AG04449 (cell line): ENCODE data around the gene CLMP.

Experiments used
- CTCF ChIA-PET: fragments of 350-600 bp; formaldehyde crosslinking; extraction: SDS; loops from one replicate; lab custom pipeline; 2021; ENCODE audit warnings: antibody characterized with exemption; lab: Yijun Ruan, JAX
- POLR2A ChIA-PET: fragments of 400-600, 350-600 bp; formaldehyde crosslinking; extraction: SDS; loops from one replicate; lab custom pipeline; 2020; ENCODE audit warnings: antibody characterized with exemption, inconsistent platforms; lab: Yijun Ruan, JAX
- DNase-seq: peaks from one replicate; pipeline ENCODE4 v3.0.0-alpha.2; 2010; ENCODE audit warnings: low read depth, low spot score
- H3K4me3 ChIP-seq: 2 replicates; pipeline ENCODE4 v1.5.1; 2011; ENCODE audit warnings: low read depth, mild to moderate bottlenecking, control low read depth, low read length
- TF ChIP-seq, protein P1 (sequence below): IDR thresholded peaks from one replicate; pipeline ENCODE4 v1.5.1; 2011; ENCODE audit warnings: mild to moderate bottlenecking, moderate library complexity, low read length, control low read depth, inconsistent platforms; ENCODE audit not compliant: insufficient read depth; ENCODE audit errors: missing control alignments

CLMP gene

GRCh38 chr11:123125169-123125568, 69.9 kb downstream of the CLMP start:
- H3K4me3 ChIP-seq = no peak overlapping the region
- ChIA-PET CTCF (interaction anchor here (1.1 kb wide), 2 partner anchors 14 to 122 kb away, joined by 4 to 6 read pairs; no protein-coding TSS in a partner anchor), POLR2A (no interaction called here)
- no peak for DNase-seq
- TF ChIP-seq, protein P1, sequence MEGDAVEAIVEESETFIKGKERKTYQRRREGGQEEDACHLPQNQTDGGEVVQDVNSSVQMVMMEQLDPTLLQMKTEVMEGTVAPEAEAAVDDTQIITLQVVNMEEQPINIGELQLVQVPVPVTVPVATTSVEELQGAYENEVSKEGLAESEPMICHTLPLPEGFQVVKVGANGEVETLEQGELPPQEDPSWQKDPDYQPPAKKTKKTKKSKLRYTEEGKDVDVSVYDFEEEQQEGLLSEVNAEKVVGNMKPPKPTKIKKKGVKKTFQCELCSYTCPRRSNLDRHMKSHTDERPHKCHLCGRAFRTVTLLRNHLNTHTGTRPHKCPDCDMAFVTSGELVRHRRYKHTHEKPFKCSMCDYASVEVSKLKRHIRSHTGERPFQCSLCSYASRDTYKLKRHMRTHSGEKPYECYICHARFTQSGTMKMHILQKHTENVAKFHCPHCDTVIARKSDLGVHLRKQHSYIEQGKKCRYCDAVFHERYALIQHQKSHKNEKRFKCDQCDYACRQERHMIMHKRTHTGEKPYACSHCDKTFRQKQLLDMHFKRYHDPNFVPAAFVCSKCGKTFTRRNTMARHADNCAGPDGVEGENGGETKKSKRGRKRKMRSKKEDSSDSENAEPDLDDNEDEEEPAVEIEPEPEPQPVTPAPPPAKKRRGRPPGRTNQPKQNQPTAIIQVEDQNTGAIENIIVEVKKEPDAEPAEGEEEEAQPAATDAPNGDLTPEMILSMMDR = no peak

DNA sequence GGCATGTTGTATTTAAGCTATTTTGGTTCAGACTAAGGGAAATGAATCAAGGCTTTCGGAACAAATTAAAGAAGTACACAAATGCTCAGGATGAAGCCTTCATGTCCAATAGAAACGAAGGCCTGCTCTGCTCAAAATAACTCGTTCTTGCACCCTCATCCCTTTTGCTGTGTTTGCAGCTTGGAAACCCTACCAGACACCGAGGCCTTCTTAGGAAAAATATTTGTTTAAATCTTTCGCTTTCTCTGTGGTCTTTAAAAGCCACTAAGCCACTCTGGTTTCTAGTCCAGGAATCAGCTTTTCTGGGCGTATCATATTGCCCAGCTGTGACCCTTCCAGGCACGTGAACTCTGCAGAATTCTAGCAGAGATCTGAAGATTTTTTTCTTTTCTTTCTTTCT, 72.2 kb downstream of the CLMP start:
- POLR2A ChIA-PET = no interaction called here
- DNase-seq = no peak
- CTCF ChIA-PET = interaction anchor here (1.0 to 4.1 kb wide), 6 partner anchors 12 to 138 kb away, joined by 3 to 38 read pairs (median 12); no protein-coding TSS in a partner anchor

DNA sequence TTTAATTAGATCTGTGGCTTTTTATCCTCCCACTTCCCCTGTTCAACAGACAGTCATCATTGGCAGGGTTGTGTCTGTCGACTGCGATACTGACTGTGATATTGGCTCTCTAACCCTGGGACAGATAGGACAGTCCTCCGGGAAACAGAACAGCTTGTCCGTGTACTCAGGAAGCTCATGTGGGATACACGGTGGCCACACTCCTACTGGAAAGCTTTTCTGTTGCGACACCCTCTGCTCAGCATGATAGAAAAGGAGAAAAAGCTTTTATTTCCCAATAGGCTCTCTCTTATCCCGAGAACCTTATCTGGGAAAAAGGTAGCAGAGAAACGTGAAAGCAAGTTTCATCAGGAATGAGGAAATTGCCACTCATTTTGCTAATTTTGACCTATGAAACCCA, 72.7 kb downstream of the CLMP start:
- H3K4me3 ChIP-seq = no peak overlapping the region
- ChIA-PET POLR2A (no interaction called here), CTCF (interaction anchor here (1.0 to 4.1 kb wide), 6 partner anchors 12 to 139 kb away, joined by 3 to 38 read pairs (median 12); no protein-coding TSS in a partner anchor)
- TF ChIP-seq, protein P1 = no peak
- no peak for DNase-seq

More for the DNA sequence above, 72.2 kb downstream of the CLMP start:
- TF ChIP-seq, protein P1 = no peak
- no peak overlapping the region for H3K4me3 ChIP-seq

- H3K4me3 ChIP-seq = no peak overlapping the region
- ChIA-PET CTCF (interaction anchor here (0.6 to 21.5 kb wide), 5 partner anchors 13 to 140 kb away, joined by 3 to 683 read pairs (median 11); no protein-coding TSS in a partner anchor), POLR2A (no interaction called here)
- DNase-seq = no peak
- TF ChIP-seq, protein P1 = no peak
Observed at GRCh38 chr11:123116486-123116885, 78.6 kb downstream of the CLMP start.

DNA sequence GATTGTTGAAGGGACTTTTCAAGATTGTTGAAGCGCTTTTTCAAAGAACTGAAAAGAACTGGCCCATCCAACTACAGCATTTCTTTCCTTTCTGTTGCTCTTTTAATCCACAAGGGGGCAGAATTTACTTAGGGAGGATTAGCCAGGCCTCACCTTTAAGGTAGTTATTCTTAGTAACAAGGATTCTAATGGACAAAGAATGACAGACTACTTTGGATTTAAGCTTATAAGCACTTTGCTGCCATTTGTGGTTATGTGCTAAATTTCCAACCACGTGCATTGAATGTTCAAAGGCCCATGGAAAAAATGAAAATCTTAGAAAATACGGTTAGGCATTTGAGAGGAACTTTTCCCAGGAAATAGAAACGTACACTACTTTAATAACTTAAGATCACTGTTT, 83.6 kb downstream of the CLMP start:
- DNase-seq = no peak
- TF ChIP-seq, protein P1 = peak; percentile 41
- no peak overlapping the region for H3K4me3 ChIP-seq
- CTCF ChIA-PET = interaction anchor here (0.7 to 21.5 kb wide), 34 partner anchors 11 to 365 kb away, joined by 3 to 683 read pairs (median 4); no protein-coding TSS in a partner anchor
- POLR2A ChIA-PET = interaction anchor here (1.0 to 1.2 kb wide), 3 partner anchors 15 to 136 kb away, joined by 3 to 4 read pairs (median 3); partner anchors contain the start of gene HSPA8

GRCh38 chr11:123110397-123110796, 84.7 kb downstream of the CLMP start:
- POLR2A ChIA-PET = interaction anchor here (1.1 to 1.2 kb wide), 2 partner anchors 48 to 137 kb away, joined by 3 to 4 read pairs; partner anchors contain the start of gene HSPA8

More at GRCh38 chr11:123110397-123110796, 84.7 kb downstream of the CLMP start:
- DNase-seq = no peak
- H3K4me3 ChIP-seq = no peak overlapping the region
- TF ChIP-seq, protein P1 = no peak
- CTCF ChIA-PET = interaction anchor here (0.6 to 21.5 kb wide), 31 partner anchors 10 to 210 kb away, joined by 3 to 683 read pairs (median 4); no protein-coding TSS in a partner anchor
